ENCODE measurements around the gene HAPLN2.

Gene HAPLN2

DNA sequence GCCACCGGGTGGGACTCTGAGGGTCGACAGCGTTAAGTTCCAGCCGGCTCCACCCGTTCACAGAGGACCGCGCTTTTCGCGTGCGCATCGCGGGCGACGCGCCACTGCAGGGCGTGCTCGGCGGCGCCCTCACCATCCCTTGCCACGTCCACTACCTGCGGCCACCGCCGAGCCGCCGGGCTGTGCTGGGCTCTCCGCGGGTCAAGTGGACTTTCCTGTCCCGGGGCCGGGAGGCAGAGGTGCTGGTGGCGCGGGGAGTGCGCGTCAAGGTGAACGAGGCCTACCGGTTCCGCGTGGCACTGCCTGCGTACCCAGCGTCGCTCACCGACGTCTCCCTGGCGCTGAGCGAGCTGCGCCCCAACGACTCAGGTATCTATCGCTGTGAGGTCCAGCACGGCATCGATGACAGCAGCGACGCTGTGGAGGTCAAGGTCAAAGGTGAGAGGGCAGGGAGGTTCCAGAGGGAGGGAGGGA is 27.6 kb downstream of the HAPLN2 start:
- in situ Hi-C loops (cut with HindIII; ENCODE audit: low pct_unique_long_range_greater_than_20kb, low sequenced_read_pairs): no loop called here
- no peak for TF ChIP-seq JUND (IDR thresholded peaks at IDR 0.05; ENCODE audit: low read depth)
- no peak for DNase-seq (ENCODE audit: low read depth in 1 of 2, low spot score in 1 of 2)

DNA sequence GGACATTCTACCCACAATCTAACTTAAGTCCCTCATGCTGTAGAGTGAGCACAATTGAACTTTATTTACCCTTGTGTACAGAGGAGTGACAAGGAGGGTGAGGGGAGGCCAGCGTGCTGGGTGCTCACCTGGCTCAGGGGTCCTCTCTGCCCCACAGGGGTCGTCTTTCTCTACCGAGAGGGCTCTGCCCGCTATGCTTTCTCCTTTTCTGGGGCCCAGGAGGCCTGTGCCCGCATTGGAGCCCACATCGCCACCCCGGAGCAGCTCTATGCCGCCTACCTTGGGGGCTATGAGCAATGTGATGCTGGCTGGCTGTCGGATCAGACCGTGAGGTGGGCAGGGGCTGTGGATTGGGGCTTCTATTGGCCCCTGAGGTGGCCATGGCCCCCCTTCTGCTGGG is 28.1 kb downstream of the HAPLN2 start:
- no peak for TF ChIP-seq JUND (IDR thresholded peaks at IDR 0.05; ENCODE audit: low read depth)
- DNase-seq (ENCODE audit: low read depth in 1 of 2, low spot score in 1 of 2): no peak

DNA sequence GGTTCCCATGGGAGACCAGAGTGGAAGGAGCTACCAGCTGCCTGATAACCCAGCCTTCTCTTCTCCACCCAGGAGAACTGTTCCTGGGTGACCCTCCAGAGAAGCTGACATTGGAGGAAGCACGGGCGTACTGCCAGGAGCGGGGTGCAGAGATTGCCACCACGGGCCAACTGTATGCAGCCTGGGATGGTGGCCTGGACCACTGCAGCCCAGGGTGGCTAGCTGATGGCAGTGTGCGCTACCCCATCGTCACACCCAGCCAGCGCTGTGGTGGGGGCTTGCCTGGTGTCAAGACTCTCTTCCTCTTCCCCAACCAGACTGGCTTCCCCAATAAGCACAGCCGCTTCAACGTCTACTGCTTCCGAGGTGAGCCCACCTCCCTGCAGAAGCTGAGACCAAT is 29.3 kb downstream of the HAPLN2 start:
- in situ Hi-C loops (cut with HindIII; ENCODE audit: low pct_unique_long_range_greater_than_20kb, low sequenced_read_pairs): no loop called here
- no peak for TF ChIP-seq JUND (IDR thresholded peaks at IDR 0.05; ENCODE audit: low read depth)
- DNase-seq (ENCODE audit: low read depth in 1 of 2, low spot score in 1 of 2): no peak

More for the DNA sequence above, 28.1 kb downstream of the HAPLN2 start:
- in situ Hi-C loops (cut with HindIII; ENCODE audit: low pct_unique_long_range_greater_than_20kb, low sequenced_read_pairs): no loop called here

DNA sequence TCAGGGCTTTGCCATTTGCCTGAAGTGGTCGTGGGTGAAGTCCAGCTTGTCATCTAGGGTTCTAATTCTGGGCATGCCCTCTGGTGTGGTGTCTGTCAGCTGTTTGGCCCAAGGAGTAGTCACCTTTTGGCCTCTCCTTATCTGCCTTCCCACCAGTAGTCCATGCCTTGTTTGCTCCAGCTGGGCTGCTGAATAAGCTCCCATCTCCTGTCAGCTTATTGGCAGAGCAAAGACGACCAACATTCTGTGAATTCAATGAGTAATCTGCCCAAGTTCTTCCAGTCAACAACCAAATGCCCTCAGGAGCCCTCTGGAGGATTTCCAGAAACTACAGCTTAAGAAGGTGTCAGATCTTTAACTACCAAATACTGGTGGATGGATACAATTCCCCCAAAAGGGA is 29.7 kb downstream of the HAPLN2 start:
- in situ Hi-C loops (cut with HindIII; ENCODE audit: low pct_unique_long_range_greater_than_20kb, low sequenced_read_pairs): no loop called here
- no peak for DNase-seq (ENCODE audit: low read depth in 1 of 2, low spot score in 1 of 2)
- TF ChIP-seq JUND (IDR thresholded peaks at IDR 0.05; ENCODE audit: low read depth): no peak

DNA sequence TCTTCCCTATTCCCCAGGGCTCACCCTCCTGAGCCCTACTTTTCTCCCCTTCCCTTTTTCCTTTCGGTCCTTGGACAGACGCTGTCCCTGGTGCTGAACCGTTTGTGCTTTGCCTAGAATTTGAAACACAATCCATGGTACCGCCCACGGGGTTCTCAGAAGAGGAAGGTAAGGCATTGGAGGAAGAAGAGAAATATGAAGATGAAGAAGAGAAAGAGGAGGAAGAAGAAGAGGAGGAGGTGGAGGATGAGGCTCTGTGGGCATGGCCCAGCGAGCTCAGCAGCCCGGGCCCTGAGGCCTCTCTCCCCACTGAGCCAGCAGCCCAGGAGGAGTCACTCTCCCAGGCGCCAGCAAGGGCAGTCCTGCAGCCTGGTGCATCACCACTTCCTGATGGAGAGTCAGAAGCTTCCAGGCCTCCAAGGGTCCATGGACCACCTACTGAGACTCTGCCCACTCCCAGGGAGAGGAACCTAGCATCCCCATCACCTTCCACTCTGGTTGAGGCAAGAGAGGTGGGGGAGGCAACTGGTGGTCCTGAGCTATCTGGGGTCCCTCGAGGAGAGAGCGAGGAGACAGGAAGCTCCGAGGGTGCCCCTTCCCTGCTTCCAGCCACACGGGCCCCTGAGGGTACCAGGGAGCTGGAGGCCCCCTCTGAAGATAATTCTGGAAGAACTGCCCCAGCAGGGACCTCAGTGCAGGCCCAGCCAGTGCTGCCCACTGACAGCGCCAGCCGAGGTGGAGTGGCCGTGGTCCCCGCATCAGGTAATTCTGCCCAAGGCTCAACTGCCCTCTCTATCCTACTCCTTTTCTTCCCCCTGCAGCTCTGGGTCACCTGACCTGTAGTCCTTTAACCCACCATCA is 33.1 kb downstream of the HAPLN2 start:
- TF ChIP-seq JUND (IDR thresholded peaks at IDR 0.05; ENCODE audit: low read depth): no peak
- in situ Hi-C loops (cut with HindIII; ENCODE audit: low pct_unique_long_range_greater_than_20kb, low sequenced_read_pairs): no loop called here
- peak; percentile 91 to 92 for DNase-seq (ENCODE audit: low read depth in 1 of 2, low spot score in 1 of 2)

DNA sequence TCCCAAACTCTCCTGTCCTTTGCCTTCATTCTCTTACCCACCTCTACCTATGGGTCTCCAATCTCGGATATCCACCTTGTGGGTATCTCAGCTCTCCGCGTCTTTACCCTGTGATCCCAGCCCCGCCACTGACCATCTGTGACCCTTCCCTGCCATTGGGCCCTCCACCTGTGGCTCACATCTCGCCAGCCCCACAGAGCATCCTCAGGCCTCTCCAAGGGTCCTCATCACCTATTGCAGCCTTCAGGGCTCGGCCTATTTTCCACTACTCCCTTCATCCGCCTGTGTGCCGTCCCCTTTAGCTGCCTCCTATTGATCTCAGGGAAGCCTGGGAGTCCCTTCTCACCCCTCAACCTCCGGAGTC is 33.8 kb downstream of the HAPLN2 start:
- in situ Hi-C loops (cut with HindIII; ENCODE audit: low pct_unique_long_range_greater_than_20kb, low sequenced_read_pairs): no loop called here
- TF ChIP-seq JUND (IDR thresholded peaks at IDR 0.05; ENCODE audit: low read depth): no peak
- DNase-seq (ENCODE audit: low read depth in 1 of 2, low spot score in 1 of 2): no peak

DNA sequence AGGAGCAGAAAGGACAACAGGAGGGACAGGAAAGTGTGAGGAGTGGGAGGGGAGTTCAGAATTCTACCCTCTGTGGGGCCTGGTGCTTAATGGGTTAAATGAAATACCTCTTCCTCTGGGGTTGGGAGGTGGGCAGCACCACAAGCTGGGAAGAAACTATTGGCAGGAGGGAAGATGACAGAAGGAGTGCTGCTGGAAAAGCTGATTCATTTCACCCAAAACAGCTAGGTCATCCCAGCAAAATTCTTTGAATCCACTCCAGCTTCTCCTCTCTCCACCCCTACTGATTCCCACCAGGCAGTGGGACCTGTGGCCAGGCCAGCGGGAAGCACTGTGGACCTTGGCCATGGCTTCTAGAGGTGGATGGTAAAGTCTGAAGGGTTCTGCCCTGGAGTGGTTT is 35.5 kb downstream of the HAPLN2 start:
- in situ Hi-C loops (cut with HindIII; ENCODE audit: low pct_unique_long_range_greater_than_20kb, low sequenced_read_pairs): no loop called here
- no peak for TF ChIP-seq JUND (IDR thresholded peaks at IDR 0.05; ENCODE audit: low read depth)
- no peak for DNase-seq (ENCODE audit: low read depth in 1 of 2, low spot score in 1 of 2)

DNA sequence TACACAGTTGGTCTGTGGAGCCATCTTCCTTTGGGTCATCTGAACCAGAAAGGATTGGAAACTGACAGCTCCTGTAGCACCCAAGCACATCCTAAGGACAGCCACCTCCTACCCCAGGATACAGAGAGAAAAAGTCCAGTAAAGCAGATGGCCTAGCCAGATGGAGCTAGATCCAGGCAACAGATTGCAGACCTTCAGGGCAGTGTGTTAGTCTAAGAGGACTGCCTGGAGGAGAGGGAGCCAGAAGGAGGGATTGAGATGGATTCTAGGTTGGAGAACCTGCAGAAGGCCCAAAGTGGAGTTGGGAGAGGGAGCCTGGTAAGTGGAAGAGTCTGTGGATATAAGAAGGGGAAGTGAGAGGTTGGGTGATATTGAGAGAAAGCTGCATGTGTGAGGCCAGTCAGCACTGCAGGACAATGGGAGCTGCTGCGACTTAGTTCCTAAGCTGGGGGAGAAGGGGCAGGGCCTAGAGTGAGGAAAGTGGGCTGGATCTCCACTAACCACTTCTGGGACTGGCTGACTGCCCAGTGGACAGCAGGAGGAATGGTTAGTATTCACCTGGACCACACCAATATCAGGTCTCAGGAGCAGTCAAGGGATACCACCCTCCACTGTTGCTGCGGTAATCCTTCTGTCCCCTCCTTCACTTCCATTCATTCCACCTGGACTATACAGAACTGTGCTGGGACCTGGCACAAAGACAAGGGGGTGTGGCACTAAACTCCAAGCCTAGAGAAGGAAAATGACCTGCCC is 36.1 kb downstream of the HAPLN2 start:
- in situ Hi-C loops (cut with HindIII; ENCODE audit: low pct_unique_long_range_greater_than_20kb, low sequenced_read_pairs): no loop called here
- TF ChIP-seq JUND (IDR thresholded peaks at IDR 0.05; ENCODE audit: low read depth): no peak
- DNase-seq (ENCODE audit: low read depth in 1 of 2, low spot score in 1 of 2): no peak

DNA sequence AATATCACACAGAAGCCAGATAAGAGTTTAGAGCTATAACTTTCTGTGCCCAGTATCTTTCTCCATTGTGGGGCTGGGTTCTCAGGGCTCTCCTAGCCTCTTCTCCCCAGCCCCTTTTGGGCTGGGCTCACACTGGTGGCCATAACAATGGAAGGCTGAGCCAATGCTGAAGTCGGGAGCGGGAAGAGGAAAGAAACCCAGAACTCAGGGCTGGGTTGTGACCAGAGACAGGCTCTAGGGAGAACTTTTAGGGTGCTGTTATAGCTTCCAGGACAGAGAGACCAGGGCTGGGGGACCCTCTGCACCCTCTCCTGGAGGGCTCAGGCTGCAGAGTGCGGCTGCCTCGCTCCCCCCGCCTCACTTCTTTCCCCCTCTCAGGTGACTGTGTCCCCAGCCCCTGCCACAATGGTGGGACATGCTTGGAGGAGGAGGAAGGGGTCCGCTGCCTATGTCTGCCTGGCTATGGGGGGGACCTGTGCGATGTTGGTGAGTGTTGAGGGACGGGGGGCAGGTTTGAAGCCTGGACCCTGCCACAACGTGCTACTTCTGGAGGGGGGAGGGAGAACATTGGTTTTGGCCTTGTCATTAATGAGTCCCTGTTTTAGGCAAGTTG is 36.8 kb downstream of the HAPLN2 start:
- TF ChIP-seq JUND (IDR thresholded peaks at IDR 0.05; ENCODE audit: low read depth): no peak
- in situ Hi-C loops (cut with HindIII; ENCODE audit: low pct_unique_long_range_greater_than_20kb, low sequenced_read_pairs): no loop called here
- no peak for DNase-seq (ENCODE audit: low read depth in 1 of 2, low spot score in 1 of 2)

DNA sequence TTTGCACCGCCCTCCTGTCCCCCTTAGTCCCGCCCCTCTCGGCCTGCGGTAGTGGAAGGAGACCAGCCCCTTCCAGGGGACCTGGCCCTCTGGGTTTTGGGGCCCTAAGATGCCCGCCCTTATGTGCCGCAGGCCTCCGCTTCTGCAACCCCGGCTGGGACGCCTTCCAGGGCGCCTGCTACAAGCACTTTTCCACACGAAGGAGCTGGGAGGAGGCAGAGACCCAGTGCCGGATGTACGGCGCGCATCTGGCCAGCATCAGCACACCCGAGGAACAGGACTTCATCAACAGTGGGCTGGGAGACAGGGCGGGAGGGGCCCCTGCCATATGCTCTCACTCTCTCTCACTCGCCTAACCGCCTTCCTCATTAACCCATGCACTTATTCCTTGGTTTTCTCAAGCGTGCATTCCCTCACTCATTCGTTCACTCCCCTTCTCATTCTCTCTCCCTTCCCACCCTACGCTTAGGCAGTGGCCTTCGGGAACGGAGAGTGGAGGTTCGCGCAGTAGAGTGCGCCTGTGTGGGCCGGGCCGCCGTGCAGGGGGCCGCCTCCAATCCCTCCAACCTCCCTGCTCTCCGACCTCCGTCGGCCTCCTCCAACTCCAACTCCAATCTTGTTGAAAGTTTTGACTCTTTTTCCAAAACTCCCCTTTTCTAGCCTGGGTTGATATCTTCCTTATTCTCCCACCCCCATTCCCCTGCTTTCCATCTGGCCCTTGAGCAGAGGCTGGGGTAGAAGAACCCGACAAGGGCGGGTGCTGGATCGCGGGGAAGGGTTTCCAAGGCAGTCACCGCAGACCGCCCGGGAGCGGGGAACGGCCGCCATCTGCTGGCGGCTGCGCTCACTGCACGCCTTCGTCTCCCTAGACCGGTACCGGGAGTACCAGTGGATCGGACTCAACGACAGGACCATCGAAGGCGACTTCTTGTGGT is 37.9 kb downstream of the HAPLN2 start:
- in situ Hi-C loops (cut with HindIII; ENCODE audit: low pct_unique_long_range_greater_than_20kb, low sequenced_read_pairs): no loop called here
- TF ChIP-seq JUND (IDR thresholded peaks at IDR 0.05; ENCODE audit: low read depth): no peak
- DNase-seq (ENCODE audit: low read depth in 1 of 2, low spot score in 1 of 2): peak; percentile 73 to 95

DNA sequence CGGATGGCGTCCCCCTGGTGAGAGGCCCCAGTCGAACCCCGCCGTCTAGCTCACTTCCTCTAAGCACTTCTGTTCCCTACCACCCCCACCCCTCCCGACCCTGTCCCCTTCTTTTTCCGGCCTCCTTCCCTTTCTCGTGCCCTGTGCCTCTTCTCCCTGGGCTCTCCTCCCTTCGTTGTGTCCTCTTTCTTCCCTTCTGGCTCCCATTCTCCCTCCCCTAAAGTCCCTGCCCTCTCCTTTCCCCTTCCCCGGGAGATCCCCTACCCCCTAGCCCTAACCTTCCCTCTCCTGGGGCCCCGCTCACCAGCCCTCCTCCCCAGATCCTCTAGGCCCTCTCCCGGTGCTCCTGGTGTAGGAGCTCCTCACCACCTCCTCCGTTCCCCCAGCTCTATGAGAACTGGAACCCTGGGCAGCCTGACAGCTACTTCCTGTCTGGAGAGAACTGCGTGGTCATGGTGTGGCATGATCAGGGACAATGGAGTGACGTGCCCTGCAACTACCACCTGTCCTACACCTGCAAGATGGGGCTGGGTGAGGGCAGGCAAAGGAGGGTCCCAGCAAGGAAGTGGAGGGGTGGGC is 38.6 kb downstream of the HAPLN2 start:
- TF ChIP-seq JUND (IDR thresholded peaks at IDR 0.05; ENCODE audit: low read depth): no peak
- in situ Hi-C loops (cut with HindIII; ENCODE audit: low pct_unique_long_range_greater_than_20kb, low sequenced_read_pairs): no loop called here
- no peak for DNase-seq (ENCODE audit: low read depth in 1 of 2, low spot score in 1 of 2)

DNA sequence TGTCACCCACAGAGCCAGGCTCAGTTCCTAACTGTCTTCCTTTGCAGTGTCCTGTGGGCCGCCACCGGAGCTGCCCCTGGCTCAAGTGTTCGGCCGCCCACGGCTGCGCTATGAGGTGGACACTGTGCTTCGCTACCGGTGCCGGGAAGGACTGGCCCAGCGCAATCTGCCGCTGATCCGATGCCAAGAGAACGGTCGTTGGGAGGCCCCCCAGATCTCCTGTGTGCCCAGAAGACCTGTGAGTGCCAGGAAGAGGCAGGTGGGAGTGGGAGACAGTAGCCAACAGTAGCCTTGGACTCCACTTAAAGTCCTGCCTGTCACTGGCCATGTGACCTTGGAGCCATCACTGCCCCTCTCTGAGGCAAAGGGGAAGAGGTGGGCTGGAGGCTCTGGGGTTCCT is 39.3 kb downstream of the HAPLN2 start:
- no peak for TF ChIP-seq JUND (IDR thresholded peaks at IDR 0.05; ENCODE audit: low read depth)
- in situ Hi-C loops (cut with HindIII; ENCODE audit: low pct_unique_long_range_greater_than_20kb, low sequenced_read_pairs): no loop called here
- DNase-seq (ENCODE audit: low read depth in 1 of 2, low spot score in 1 of 2): no peak
